HG03457 (cell line): ENCODE measurements around the gene NEK7.
"Not testable (repeated sequence)": the region's sequence is repeated elsewhere in the genome, so short reads cannot be mapped to it uniquely, and the experiment has no call there.

Experiments used
- ATAC-seq: cut with Tn5 transposase; IDR thresholded peaks from one replicate; pipeline ENCODE4 v1.9.1; 2021; ENCODE audit warnings: moderate number of reproducible peaks; ENCODE audit not compliant: unreplicated experiment

The NEK7 gene

GRCh38 chr1:198280080-198280479 lies 123.3 kb downstream of the NEK7 start:
- no peak for ATAC-seq

GRCh38 chr1:198281911-198282310 lies 125.1 kb downstream of the NEK7 start:
- ATAC-seq: no peak

- no peak for ATAC-seq
Observed at GRCh38 chr1:198283222-198283621, 126.4 kb downstream of the NEK7 start.

DNA sequence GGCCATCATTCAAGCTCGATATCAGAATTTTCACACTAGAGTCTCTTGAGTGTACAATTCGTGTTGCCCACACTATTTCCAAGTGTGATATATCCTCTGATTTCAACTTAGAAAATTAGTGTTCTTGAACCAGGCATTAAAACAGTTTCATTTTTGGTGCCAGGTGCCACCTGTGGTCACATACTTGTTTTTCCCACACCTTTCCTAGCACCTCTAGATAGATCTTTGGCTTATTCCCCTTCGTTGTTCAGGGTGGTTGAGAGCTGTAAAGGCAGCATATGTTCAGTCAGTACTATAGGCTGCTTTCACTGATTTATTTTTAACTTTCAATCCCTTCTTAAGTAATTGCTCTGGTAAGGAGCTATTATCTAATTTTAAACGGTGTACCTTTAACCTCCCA lies 131.1 kb downstream of the NEK7 start:
- no peak for ATAC-seq

GRCh38 chr1:198290089-198290683 lies 133.4 kb downstream of the NEK7 start:
- no peak for ATAC-seq

GRCh38 chr1:198291036-198291435 lies 134.2 kb downstream of the NEK7 start:
- no peak for ATAC-seq

DNA sequence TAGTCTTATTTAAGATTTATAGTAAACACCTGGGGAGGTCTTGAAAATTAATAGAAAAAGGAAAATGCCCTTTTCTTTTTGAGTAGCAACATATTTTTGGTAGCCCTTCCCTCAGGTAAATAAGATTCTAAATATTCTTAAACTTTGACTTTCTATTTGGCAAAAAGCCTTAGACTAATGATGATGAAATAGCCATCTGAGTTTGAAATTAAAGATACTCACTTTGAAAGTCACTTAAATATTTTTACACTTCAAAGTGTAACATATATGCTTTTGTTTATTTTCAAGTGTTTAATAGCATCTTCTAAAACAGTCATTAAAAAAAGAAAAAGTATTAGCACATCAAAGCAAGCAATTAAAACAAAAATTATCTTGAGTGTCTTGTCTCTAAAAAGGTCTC lies 135.1 kb downstream of the NEK7 start:
- ATAC-seq: no peak

DNA sequence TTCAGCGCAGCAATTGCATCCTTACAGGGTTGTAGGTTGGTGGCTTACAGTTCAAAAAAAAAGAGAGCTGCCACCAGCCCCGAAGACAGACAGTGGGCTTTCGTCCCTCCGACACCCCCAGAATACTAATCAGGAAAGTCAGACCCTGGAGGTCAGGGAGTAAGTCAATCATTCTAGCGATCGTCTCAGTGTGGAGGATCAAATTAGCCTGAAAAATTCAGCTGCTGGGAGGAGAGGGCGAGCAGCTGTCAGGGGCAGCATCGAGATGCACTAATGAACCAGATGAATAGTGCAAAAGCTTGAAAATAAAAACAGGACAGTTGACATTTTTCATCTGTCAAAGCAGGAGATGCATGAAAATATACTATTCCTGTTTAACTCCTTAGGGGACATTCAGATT lies 138.4 kb downstream of the NEK7 start:
- ATAC-seq: no peak

- no peak for ATAC-seq
Observed at GRCh38 chr1:198295971-198296370, 139.2 kb downstream of the NEK7 start.

GRCh38 chr1:198297281-198297680 lies 140.5 kb downstream of the NEK7 start:
- no peak for ATAC-seq

DNA sequence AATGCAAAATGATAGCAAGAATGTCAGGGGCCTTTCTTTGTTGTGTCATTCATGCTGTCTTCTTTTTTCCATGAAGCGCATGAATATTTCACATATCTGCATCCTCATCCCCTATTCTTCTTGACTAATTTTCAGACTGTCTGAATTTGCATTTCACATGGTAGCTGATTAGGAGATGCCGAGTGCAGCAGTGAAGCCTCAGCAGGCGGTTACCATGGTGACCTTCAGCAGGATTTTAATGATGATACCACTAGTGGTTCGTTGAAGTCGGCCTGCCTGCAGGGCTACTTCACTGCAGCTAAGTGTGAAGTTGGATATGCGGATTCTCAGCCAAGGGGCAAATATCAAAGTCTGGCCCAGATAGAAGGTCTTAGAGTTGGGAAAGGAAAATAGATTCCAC lies 141.8 kb downstream of the NEK7 start:
- no peak for ATAC-seq

- ATAC-seq: no peak
Observed at GRCh38 chr1:198300451-198300850, 143.7 kb downstream of the NEK7 start.

- no peak for ATAC-seq
Observed at GRCh38 chr1:198304431-198304830, 147.6 kb downstream of the NEK7 start.

GRCh38 chr1:198314817-198315216 lies 158.0 kb downstream of the NEK7 start:
- not testable (repeated sequence) for ATAC-seq

DNA sequence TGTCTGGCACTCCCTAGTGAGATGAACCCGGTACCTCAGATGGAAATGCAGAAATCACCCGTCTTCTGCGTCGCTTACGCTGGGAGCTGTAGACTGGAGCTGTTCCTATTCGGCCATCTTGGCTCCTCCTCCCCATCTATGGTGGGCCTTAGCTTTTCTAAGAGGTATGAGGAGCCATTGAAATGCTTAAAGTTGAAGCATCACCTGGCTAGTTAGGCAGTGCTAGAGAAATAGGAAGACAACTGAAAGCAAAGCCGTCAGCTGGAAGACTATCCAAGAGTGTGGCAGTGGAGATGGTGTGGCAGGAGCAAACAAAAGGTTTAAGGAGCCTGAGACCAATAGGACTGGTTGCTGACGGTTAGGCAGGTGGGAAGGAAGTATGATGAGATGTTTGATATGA lies 158.5 kb downstream of the NEK7 start:
- ATAC-seq: not testable (repeated sequence)

DNA sequence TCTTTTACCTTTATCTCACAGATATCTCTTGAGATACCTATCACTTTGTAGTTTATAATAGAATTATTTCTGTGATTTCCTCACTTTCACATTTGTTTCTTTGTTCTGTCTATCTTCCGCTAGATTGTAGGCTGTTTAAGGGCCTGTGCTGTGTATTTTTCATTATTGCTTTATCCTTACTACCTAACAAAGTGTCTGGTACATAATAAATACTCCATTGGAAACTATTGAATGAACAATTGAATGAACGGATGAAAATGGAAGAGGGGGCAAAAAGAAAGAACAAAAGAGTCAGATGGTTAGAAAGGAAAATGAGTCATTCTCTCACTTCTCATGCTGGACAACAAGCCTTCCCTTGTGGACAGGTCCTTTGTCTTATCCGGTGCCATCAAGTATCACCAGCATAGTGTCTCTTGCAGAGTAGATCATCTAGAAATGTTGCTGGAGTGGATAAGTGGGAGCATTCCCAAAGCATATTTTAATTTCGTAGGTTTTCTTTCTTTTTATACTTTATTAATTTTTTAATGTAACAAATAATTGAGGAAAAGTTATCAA lies 159.8 kb downstream of the NEK7 start:
- ATAC-seq: no peak

- no peak for ATAC-seq
Observed at GRCh38 chr1:198318085-198318484, 161.3 kb downstream of the NEK7 start.

DNA sequence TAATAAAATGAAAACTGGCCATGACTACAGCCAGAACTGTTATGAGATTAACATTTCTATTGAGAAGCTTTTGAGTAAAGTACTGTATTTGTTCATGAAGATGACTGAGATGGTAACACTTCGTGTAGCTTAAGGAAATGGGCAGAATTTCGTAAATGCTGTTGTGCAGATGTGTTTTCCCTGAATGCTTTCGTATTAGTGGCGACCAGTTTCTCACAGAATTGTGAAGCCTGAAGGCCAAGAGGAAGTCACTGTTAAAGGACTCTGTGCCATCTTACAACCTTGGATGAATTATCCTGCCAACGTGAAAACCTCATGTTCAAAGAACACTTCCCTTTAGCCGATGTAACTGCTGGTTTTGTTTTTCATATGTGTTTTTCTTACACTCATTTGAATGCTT lies 164.0 kb downstream of the NEK7 start:
- ATAC-seq: no peak

GRCh38 chr1:198326232-198326631 lies 169.4 kb downstream of the NEK7 start:
- ATAC-seq: no peak

- ATAC-seq: no peak
Observed at GRCh38 chr1:198326915-198327314, 170.1 kb downstream of the NEK7 start.

DNA sequence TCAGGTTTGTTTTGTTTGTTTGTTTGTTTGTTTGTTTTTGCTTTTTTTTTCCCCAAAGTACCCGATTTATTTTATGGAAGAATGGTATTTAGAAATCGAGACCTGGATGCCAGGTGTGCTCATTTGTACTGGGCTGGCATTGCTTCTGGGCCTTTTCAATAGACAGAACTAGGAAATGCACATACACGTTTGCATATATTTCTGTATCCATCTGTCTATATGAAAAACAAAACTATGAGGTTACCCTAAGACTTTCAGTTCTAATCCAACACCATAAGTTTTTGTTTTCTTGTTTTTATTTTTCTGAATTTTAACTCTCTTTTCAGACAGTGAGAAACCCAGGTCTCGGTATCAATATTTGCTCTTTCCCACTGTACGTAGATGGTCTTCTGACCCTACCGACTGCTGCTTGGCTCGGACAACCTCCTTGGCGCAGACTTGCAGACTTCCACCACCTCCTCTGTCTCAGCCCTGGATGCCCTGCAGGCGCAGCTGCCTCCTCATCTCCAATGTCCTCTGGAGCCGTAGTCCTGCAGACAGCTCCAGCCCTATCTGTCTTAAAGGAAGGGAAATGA lies 171.7 kb downstream of the NEK7 start:
- no peak for ATAC-seq

DNA sequence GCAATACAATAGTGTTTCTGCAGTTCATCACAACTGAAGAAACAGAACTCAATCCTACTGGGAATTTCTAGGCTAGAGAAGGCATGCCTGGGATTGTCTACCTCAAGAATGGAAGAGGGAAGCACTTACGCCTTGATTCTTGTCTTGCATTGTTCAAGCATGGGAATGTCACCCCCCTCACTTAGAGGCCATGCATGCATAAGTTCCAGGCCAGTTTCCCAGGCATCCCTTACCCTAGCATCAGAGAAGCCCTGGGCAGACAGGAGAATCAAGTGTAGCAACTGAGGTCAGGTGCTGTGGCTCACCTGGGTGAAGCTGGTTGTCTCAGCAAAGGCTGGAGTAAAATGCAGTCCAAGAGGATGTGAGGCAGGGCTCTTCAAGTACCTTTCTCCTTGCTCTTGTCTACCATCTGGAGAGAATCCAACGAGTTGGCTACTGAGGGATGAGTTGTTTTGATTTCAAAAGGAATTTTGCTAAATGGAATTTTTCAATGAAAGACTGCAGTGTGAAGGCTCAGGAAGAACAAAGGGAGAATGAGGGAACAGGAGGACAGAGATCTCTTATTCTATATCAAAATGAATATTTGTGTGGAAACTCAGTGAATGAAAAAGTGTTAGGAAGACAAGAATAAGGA lies 174.3 kb downstream of the NEK7 start:
- no peak for ATAC-seq
